ENCODE measurements around the gene ZHX3.

DNA sequence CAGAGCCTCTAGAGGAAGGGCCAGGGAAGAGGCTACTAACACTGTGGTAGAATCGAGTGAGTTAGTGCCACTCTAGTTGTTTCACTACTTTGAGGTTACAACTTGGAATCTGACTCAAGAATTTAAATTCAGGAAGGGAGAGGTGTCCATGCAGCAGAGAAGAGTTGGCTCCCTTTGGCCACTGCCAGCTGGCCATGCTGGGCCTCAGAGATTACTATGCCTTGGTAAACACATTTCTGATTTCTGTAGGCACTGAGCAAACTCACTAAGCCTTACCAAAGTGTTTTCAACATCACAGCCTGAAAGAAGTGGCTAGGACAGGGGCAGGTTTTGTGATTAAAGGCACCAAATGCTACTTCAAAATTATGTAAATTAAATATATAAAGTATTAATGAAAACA lies 61.9 kb downstream of the ZHX3 start:
- TF ChIP-seq EP300 (IDR thresholded peaks at IDR 0.05) (no peak), POLR2A (IDR thresholded peaks at IDR 0.05) (no peak)
- TF ChIP-seq, protein P1, sequence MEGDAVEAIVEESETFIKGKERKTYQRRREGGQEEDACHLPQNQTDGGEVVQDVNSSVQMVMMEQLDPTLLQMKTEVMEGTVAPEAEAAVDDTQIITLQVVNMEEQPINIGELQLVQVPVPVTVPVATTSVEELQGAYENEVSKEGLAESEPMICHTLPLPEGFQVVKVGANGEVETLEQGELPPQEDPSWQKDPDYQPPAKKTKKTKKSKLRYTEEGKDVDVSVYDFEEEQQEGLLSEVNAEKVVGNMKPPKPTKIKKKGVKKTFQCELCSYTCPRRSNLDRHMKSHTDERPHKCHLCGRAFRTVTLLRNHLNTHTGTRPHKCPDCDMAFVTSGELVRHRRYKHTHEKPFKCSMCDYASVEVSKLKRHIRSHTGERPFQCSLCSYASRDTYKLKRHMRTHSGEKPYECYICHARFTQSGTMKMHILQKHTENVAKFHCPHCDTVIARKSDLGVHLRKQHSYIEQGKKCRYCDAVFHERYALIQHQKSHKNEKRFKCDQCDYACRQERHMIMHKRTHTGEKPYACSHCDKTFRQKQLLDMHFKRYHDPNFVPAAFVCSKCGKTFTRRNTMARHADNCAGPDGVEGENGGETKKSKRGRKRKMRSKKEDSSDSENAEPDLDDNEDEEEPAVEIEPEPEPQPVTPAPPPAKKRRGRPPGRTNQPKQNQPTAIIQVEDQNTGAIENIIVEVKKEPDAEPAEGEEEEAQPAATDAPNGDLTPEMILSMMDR (IDR thresholded peaks at IDR 0.05) = no peak

Data from stomach (tissue), 4 donors.